H9 (cell line): Measurements from ENCODE around the gene LATS2. TPM values are rescaled to one million over a fixed set of nuclear protein-coding genes. Genes with fewer than 3 reads are reported as not detected.

ENCODE experiments used
- DNase-seq: peaks from one replicate; pipeline ENCODE4 v3.0.0-alpha.2; 2017
- H2AFZ ChIP-seq: one replicate; pipeline ENCODE4 v1.6.1; 2013; ENCODE audit warnings: mild to moderate bottlenecking, low read length, control low read depth, moderate library complexity
- H2AK5ac ChIP-seq: 2 replicates; pipeline ENCODE4 v1.6.1; 2013; ENCODE audit warnings: low read length, control low read depth, mixed read lengths; ENCODE audit not compliant: insufficient read length
- H2BK120ac ChIP-seq: one replicate; pipeline ENCODE4 v1.6.1; 2013; ENCODE audit warnings: low read depth, mild to moderate bottlenecking, low read length, control low read depth, inconsistent platforms; ENCODE audit not compliant: poor library complexity, severe bottlenecking
- H2BK12ac ChIP-seq: 2 replicates; pipeline ENCODE4 v1.6.1; 2013; ENCODE audit warnings: low read length, control low read depth, mixed read lengths, low read depth; ENCODE audit not compliant: insufficient read length
- H2BK15ac ChIP-seq: 2 replicates; pipeline ENCODE4 v1.6.1; 2013; ENCODE audit warnings: low read depth, low read length, control low read depth
- H2BK20ac ChIP-seq: one replicate; pipeline ENCODE4 v1.6.1; 2013; ENCODE audit warnings: low read depth, mild to moderate bottlenecking, low read length, control low read depth, inconsistent platforms; ENCODE audit not compliant: poor library complexity, severe bottlenecking
- H2BK5ac ChIP-seq: 2 replicates; pipeline ENCODE4 v1.6.1; 2013; ENCODE audit warnings: low read length, control low read depth, mixed read lengths; ENCODE audit not compliant: insufficient read length
- H3K14ac ChIP-seq: 2 replicates; pipeline ENCODE4 v1.6.1; 2013; ENCODE audit warnings: low read length, control low read depth; ENCODE audit not compliant: insufficient read depth
- H3K18ac ChIP-seq: 2 replicates; pipeline ENCODE4 v1.6.1; 2013; ENCODE audit warnings: low read depth, mild to moderate bottlenecking, mixed read lengths, low read length, control low read depth; ENCODE audit not compliant: insufficient read length
- H3K23ac ChIP-seq: 2 replicates; pipeline ENCODE4 v1.6.1; 2013; ENCODE audit warnings: low read length, control low read depth, mixed read lengths, low read depth; ENCODE audit not compliant: insufficient read length
- H3K23me2 ChIP-seq: 2 replicates; pipeline ENCODE4 v1.6.1; 2013; ENCODE audit warnings: low read depth, mild to moderate bottlenecking, mixed read lengths, low read length, control low read depth; ENCODE audit not compliant: insufficient read length, poor library complexity, severe bottlenecking
- H3K27ac ChIP-seq: 2 replicates; pipeline ENCODE4 v1.5.1; 2013; ENCODE audit warnings: low read length, control low read depth, mixed read lengths, low read depth; ENCODE audit not compliant: insufficient read length
- H3K27me3 ChIP-seq: 2 replicates; pipeline ENCODE4 v1.6.1; 2013; ENCODE audit warnings: low read length, control low read depth, inconsistent platforms; ENCODE audit not compliant: insufficient read depth
- H3K4ac ChIP-seq: 2 replicates; pipeline ENCODE4 v1.6.1; 2013; ENCODE audit warnings: low read depth, mild to moderate bottlenecking, control low read depth, inconsistent platforms, low read length, moderate library complexity
- H3K4me1 ChIP-seq: 2 replicates; pipeline ENCODE4 v1.6.1; 2013; ENCODE audit warnings: low read length, control low read depth, inconsistent platforms; ENCODE audit not compliant: insufficient read depth
- H3K4me2 ChIP-seq: 2 replicates; pipeline ENCODE4 v1.6.1; 2013; ENCODE audit warnings: low read length, control low read depth, mixed read lengths; ENCODE audit not compliant: insufficient read length, insufficient read depth
- H3K56ac ChIP-seq: 2 replicates; pipeline ENCODE4 v1.6.1; 2013; ENCODE audit warnings: low read depth, mild to moderate bottlenecking, mixed read lengths, low read length, control low read depth; ENCODE audit not compliant: insufficient read length
- H3K79me1 ChIP-seq: 2 replicates; pipeline ENCODE4 v1.6.1; 2013; ENCODE audit warnings: low read depth, mild to moderate bottlenecking, moderate library complexity, low read length, control low read depth, inconsistent platforms; ENCODE audit not compliant: insufficient read depth, poor library complexity, severe bottlenecking
- H3K79me2 ChIP-seq: 2 replicates; pipeline ENCODE4 v1.6.1; 2013; ENCODE audit warnings: low read length, control low read depth, inconsistent platforms; ENCODE audit not compliant: insufficient read depth
- H3K9ac ChIP-seq: 2 replicates; pipeline ENCODE4 v1.6.1; 2013; ENCODE audit warnings: low read length, control low read depth, mixed read lengths; ENCODE audit not compliant: insufficient read length; ENCODE audit errors: extremely low read depth
- H3K9me3 ChIP-seq: one replicate; pipeline ENCODE4 v1.6.1; 2013; ENCODE audit warnings: low read depth, low read length, inconsistent platforms; ENCODE audit not compliant: control insufficient read depth
- H3T11ph ChIP-seq: one replicate; pipeline ENCODE4 v1.6.1; 2013; ENCODE audit warnings: mild to moderate bottlenecking, low read length, control low read depth, inconsistent platforms
- H4K20me1 ChIP-seq: one replicate; pipeline ENCODE4 v1.6.1; 2013; ENCODE audit not compliant: control insufficient read depth, insufficient read length, insufficient read depth
- H4K5ac ChIP-seq: 2 replicates; pipeline ENCODE4 v1.6.1; 2013; ENCODE audit warnings: low read depth, mild to moderate bottlenecking, mixed read lengths, low read length, control low read depth; ENCODE audit not compliant: insufficient read length
- H4K8ac ChIP-seq: replicated peaks from 2 replicates; pipeline ENCODE4 v1.6.1; 2013; ENCODE audit warnings: low read length, control low read depth, mixed read lengths, low read depth; ENCODE audit not compliant: insufficient read length
- H4K91ac ChIP-seq: 2 replicates; pipeline ENCODE4 v1.6.1; 2013; ENCODE audit warnings: low read depth, mild to moderate bottlenecking, moderate library complexity, mixed read lengths, low read length, control low read depth; ENCODE audit not compliant: insufficient read length
- H3K27ac Mint-ChIP-seq, 3 experiments: 2 replicates in 2 of 3; 3 replicates in 1 of 3; pipeline ENCODE4 v1.8.0; 2020 to 2021; ENCODE audit warnings: mixed read lengths in 3 of 3, mild to moderate bottlenecking in 1 of 3, moderate library complexity in 1 of 3
- H3K27me3 Mint-ChIP-seq: 2 replicates; pipeline ENCODE4 v1.8.0; 2021; ENCODE audit warnings: low read depth, mild to moderate bottlenecking, moderate library complexity, mixed read lengths
- H3K36me3 Mint-ChIP-seq, 3 experiments: 2 replicates in 2 of 3; 3 replicates in 1 of 3; pipeline ENCODE4 v1.8.0; 2020 to 2021; ENCODE audit warnings: low read depth in 3 of 3, mixed read lengths in 3 of 3; ENCODE audit not compliant: insufficient read depth in 1 of 3
- H3K4me1 Mint-ChIP-seq, 2 experiments: 2 replicates each; pipeline ENCODE4 v1.8.0; 2020; ENCODE audit warnings: mixed read lengths in 2 of 2
- H3K4me3 Mint-ChIP-seq, 2 experiments: 2 replicates in 1 of 2; 3 replicates in 1 of 2; pipeline ENCODE4 v1.8.0; 2020 to 2021; ENCODE audit warnings: mild to moderate bottlenecking in 2 of 2, mixed read lengths in 2 of 2, moderate library complexity in 1 of 2
- H3K9me3 Mint-ChIP-seq, 2 experiments: 2 replicates in 1 of 2; 3 replicates in 1 of 2; pipeline ENCODE4 v1.8.0; 2020; ENCODE audit warnings: mild to moderate bottlenecking in 2 of 2, mixed read lengths in 2 of 2, moderate library complexity in 1 of 2
- CTCF ChIP-seq: fragments of 200-600 bp; sonication (generic); conservative IDR thresholded peaks from 3 replicates; pipeline ENCODE4 v1.8.0; 2021; ENCODE audit warnings: antibody characterized with exemption, mild to moderate bottlenecking
- WGBS: extraction: QIAGEN DNeasy Blood & Tissue Kit; methylation state at CpG from one replicate; pipeline ENCODE4 v1.1.7; 2013; ENCODE audit warnings: missing lambda C conversion rate, low lambda C conversion rate, mixed read lengths; ENCODE audit not compliant: insufficient read length; ENCODE audit errors: extremely low coverage; 5-methylcytosine and 5-hydroxymethylcytosine counted together
- total RNA-seq: library from RNA; stranded (reverse); gene quantifications from 2 replicates; pipeline ENCODE4 v1.2.1, GENCODE V29; 2021

LATS2 gene
- total RNA-seq, 1 experiment from 2014 or later, result 20.0 TPM

GRCh38 chr13:21088534-21088933, 27.1 kb upstream of the LATS2 start:
- Histone ChIP-seq H2BK12ac (no peak overlapping the region), H3K9me3 (no peaks in the 10 kb centered on the region), H3K56ac (no peak overlapping the region), H2BK15ac (no peak overlapping the region), H2BK120ac (no peak overlapping the region), H2BK5ac (no peak overlapping the region), H3K18ac (no peak overlapping the region), H4K91ac (no peak overlapping the region), H3T11ph (no peak overlapping the region), H3K79me2 (no peaks in the 10 kb centered on the region), H3K23ac (no peak overlapping the region), H4K20me1 (no peaks in the 10 kb centered on the region), H2AFZ (no peak overlapping the region), H3K14ac (no peak overlapping the region), H3K27ac (no peak overlapping the region), H3K79me1 (no peaks in the 10 kb centered on the region), H3K4me1 (no peaks in the 10 kb centered on the region), H3K4me2 (no peak overlapping the region), H2AK5ac (no peak overlapping the region), H4K8ac (no peak overlapping the region), H2BK20ac (no peak overlapping the region), H3K9ac (no peak overlapping the region), H4K5ac (no peak overlapping the region), H3K4ac (no peak overlapping the region), H3K27me3 (no peaks in the 10 kb centered on the region), H3K23me2 (no peaks in the 10 kb centered on the region)
- H3K4me1 Mint-ChIP-seq, result peaks cover 2 to 4% of the 10 kb centered on the region in 2 experiments; a peak in 3 of 4 replicates
- H3K27ac Mint-ChIP-seq, result no peak overlapping the region
- H3K9me3 Mint-ChIP-seq, result no peaks in the 10 kb centered on the region
- no peak for DNase-seq
- no peaks in the 10 kb centered on the region for H3K27me3 Mint-ChIP-seq
- no peak overlapping the region for H3K4me3 Mint-ChIP-seq
- H3K36me3 Mint-ChIP-seq, result no peaks in the 10 kb centered on the region
- TF ChIP-seq CTCF, result no peak
- WGBS, result no CpG with 5 or more reads among the region's 1 CpG
